Measurements from ENCODE around the gene ANKRD34A. TPM values are rescaled to one million over a fixed set of nuclear protein-coding genes. Genes with fewer than 3 reads are reported as not detected.

ANKRD34A gene
- total RNA-seq, 1 donor from 2014 or later: 5.2 TPM

- peaks cover 6% of the 10 kb centered on the region for H3K36me3 Mint-ChIP-seq (ENCODE audit: low read depth)
- H3K4me1 Mint-ChIP-seq: peaks cover 52% of the 10 kb centered on the region
- no peaks in the 10 kb centered on the region for H3K9me3 Mint-ChIP-seq
- H3K4me3 Mint-ChIP-seq: peak within 1 kb of the TSS; percentile 87
- intact Hi-C loops (cut with micrococcal nuclease): loop anchor here (1.0 to 5.0 kb wide), 4 partner anchors 30 to 99 kb away; partner anchors contain the start of genes PIAS3 and RBM8A
- DNase-seq: peak; percentile 98
- peak within 1 kb of the TSS; percentile 92 for H3K27ac Mint-ChIP-seq
- no peaks in the 10 kb centered on the region for H3K27me3 Mint-ChIP-seq
Observed at GRCh38 chr1:145957443-145958319, 6.7 kb downstream of the ANKRD34A start, which contains the start of gene LIX1L. Gene LIX1L (minus strand): TSS chr1:145958017. CDS start chr1:145957927, 90 bp downstream.

- Mint-ChIP-seq H3K9me3 (no peaks in the 10 kb centered on the region), H3K27ac (peak overlapping the region; percentile 92), H3K4me1 (peaks cover 49% of the 10 kb centered on the region), H3K36me3 (ENCODE audit: low read depth) (peaks cover 7% of the 10 kb centered on the region), H3K4me3 (peak overlapping the region; percentile 87), H3K27me3 (no peaks in the 10 kb centered on the region)
- intact Hi-C loops (cut with micrococcal nuclease): loop anchor here (1.0 to 5.0 kb wide), 4 partner anchors 30 to 98 kb away; partner anchors contain the start of genes PIAS3 and RBM8A
- DNase-seq: peak; percentile 71
Observed at GRCh38 chr1:145956781-145957442, 7.5 kb downstream of the ANKRD34A start.

GRCh38 chr1:145956361-145956760 lies 8.0 kb downstream of the ANKRD34A start:
- H3K4me3 Mint-ChIP-seq: peak overlapping the region; percentile 87
- H3K4me1 Mint-ChIP-seq: peaks cover 48% of the 10 kb centered on the region
- DNase-seq: no peak
- peak overlapping the region; percentile 92 for H3K27ac Mint-ChIP-seq
- no peaks in the 10 kb centered on the region for H3K9me3 Mint-ChIP-seq
- intact Hi-C loops (cut with micrococcal nuclease): loop anchor here (2.0 to 5.0 kb wide), 2 partner anchors 84 to 98 kb away; partner anchors contain the start of gene PIAS3
- H3K36me3 Mint-ChIP-seq (ENCODE audit: low read depth): peaks cover 11% of the 10 kb centered on the region
- no peaks in the 10 kb centered on the region for H3K27me3 Mint-ChIP-seq

GRCh38 chr1:145955436-145955835 lies 8.9 kb downstream of the ANKRD34A start:
- DNase-seq: no peak
- no peak overlapping the region for H3K27ac Mint-ChIP-seq
- peak overlapping the region; percentile 18 for H3K4me3 Mint-ChIP-seq
- peaks cover 12% of the 10 kb centered on the region for H3K36me3 Mint-ChIP-seq (ENCODE audit: low read depth)
- peaks cover 46% of the 10 kb centered on the region for H3K4me1 Mint-ChIP-seq
- H3K27me3 Mint-ChIP-seq: no peaks in the 10 kb centered on the region
- no peaks in the 10 kb centered on the region for H3K9me3 Mint-ChIP-seq
- intact Hi-C loops (cut with micrococcal nuclease): loop anchor here (5.0 kb wide), 1 partner anchor 83 kb away; no protein-coding TSS in a partner anchor

- Mint-ChIP-seq H3K36me3 (ENCODE audit: low read depth) (peaks cover 20% of the 10 kb centered on the region), H3K4me3 (no peak overlapping the region), H3K9me3 (no peaks in the 10 kb centered on the region), H3K27me3 (no peaks in the 10 kb centered on the region), H3K27ac (no peak overlapping the region), H3K4me1 (peaks cover 45% of the 10 kb centered on the region)
- DNase-seq: no peak
- intact Hi-C loops (cut with micrococcal nuclease): no loop called here
Observed at GRCh38 chr1:145953861-145954260, 10.5 kb downstream of the ANKRD34A start.

GRCh38 chr1:145952903-145953302 lies 11.5 kb downstream of the ANKRD34A start:
- no peak overlapping the region for H3K27ac Mint-ChIP-seq
- no peaks in the 10 kb centered on the region for H3K9me3 Mint-ChIP-seq
- no peak overlapping the region for H3K4me3 Mint-ChIP-seq
- peaks cover 20% of the 10 kb centered on the region for H3K36me3 Mint-ChIP-seq (ENCODE audit: low read depth)
- no peak for DNase-seq
- no peaks in the 10 kb centered on the region for H3K27me3 Mint-ChIP-seq
- H3K4me1 Mint-ChIP-seq: peaks cover 36% of the 10 kb centered on the region
- intact Hi-C loops (cut with micrococcal nuclease): no loop called here

- Mint-ChIP-seq H3K9me3 (no peaks in the 10 kb centered on the region), H3K4me1 (peaks cover 32% of the 10 kb centered on the region), H3K4me3 (no peak overlapping the region), H3K27me3 (no peaks in the 10 kb centered on the region), H3K36me3 (ENCODE audit: low read depth) (peaks cover 26% of the 10 kb centered on the region), H3K27ac (no peak overlapping the region)
- intact Hi-C loops (cut with micrococcal nuclease): no loop called here
- DNase-seq: no peak
Observed at GRCh38 chr1:145951526-145951925, 12.8 kb downstream of the ANKRD34A start.

- Mint-ChIP-seq H3K36me3 (ENCODE audit: low read depth) (peaks cover 31% of the 10 kb centered on the region), H3K4me3 (no peak overlapping the region), H3K4me1 (peaks cover 21% of the 10 kb centered on the region)
Observed at GRCh38 chr1:145949219-145949618, 15.2 kb downstream of the ANKRD34A start.

GRCh38 chr1:145947551-145947950 lies 16.8 kb downstream of the ANKRD34A start:
- Mint-ChIP-seq H3K4me1 (peaks cover 20% of the 10 kb centered on the region), H3K36me3 (ENCODE audit: low read depth) (peaks cover 38% of the 10 kb centered on the region), H3K4me3 (no peak overlapping the region), H3K9me3 (no peaks in the 10 kb centered on the region), H3K27ac (no peak overlapping the region), H3K27me3 (no peaks in the 10 kb centered on the region)
- no peak for DNase-seq
- intact Hi-C loops (cut with micrococcal nuclease): no loop called here

More at GRCh38 chr1:145949219-145949618, 15.2 kb downstream of the ANKRD34A start:
- Mint-ChIP-seq H3K27me3 (no peaks in the 10 kb centered on the region), H3K9me3 (no peaks in the 10 kb centered on the region), H3K27ac (no peak overlapping the region)
- intact Hi-C loops (cut with micrococcal nuclease): no loop called here
- DNase-seq: no peak

- no peak overlapping the region for H3K4me3 Mint-ChIP-seq
- no peak for DNase-seq
- intact Hi-C loops (cut with micrococcal nuclease): no loop called here
- H3K27me3 Mint-ChIP-seq: no peaks in the 10 kb centered on the region
- H3K27ac Mint-ChIP-seq: no peak overlapping the region
- H3K36me3 Mint-ChIP-seq (ENCODE audit: low read depth): peaks cover 43% of the 10 kb centered on the region
- no peaks in the 10 kb centered on the region for H3K9me3 Mint-ChIP-seq
- H3K4me1 Mint-ChIP-seq: peaks cover 18% of the 10 kb centered on the region
Observed at GRCh38 chr1:145946477-145946986, 17.8 kb downstream of the ANKRD34A start.

- H3K9me3 Mint-ChIP-seq: no peaks in the 10 kb centered on the region
- H3K4me1 Mint-ChIP-seq: peaks cover 10% of the 10 kb centered on the region
- H3K36me3 Mint-ChIP-seq (ENCODE audit: low read depth): peaks cover 40% of the 10 kb centered on the region
- intact Hi-C loops (cut with micrococcal nuclease): no loop called here
- no peak for DNase-seq
- H3K27ac Mint-ChIP-seq: no peak overlapping the region
- no peak overlapping the region for H3K4me3 Mint-ChIP-seq
- no peaks in the 10 kb centered on the region for H3K27me3 Mint-ChIP-seq
Observed at GRCh38 chr1:145944532-145944931, 19.8 kb downstream of the ANKRD34A start.

- intact Hi-C loops (cut with micrococcal nuclease): no loop called here
- Mint-ChIP-seq H3K9me3 (no peaks in the 10 kb centered on the region), H3K4me1 (peaks cover 6% of the 10 kb centered on the region), H3K36me3 (ENCODE audit: low read depth) (peaks cover 36% of the 10 kb centered on the region), H3K27me3 (no peaks in the 10 kb centered on the region), H3K4me3 (no peak overlapping the region), H3K27ac (no peak overlapping the region)
- DNase-seq: no peak
Observed at GRCh38 chr1:145942871-145943270, 21.5 kb downstream of the ANKRD34A start.

GRCh38 chr1:145942405-145942804 lies 22.0 kb downstream of the ANKRD34A start:
- H3K9me3 Mint-ChIP-seq: no peaks in the 10 kb centered on the region
- no peak for DNase-seq
- H3K36me3 Mint-ChIP-seq (ENCODE audit: low read depth): peaks cover 35% of the 10 kb centered on the region
- intact Hi-C loops (cut with micrococcal nuclease): no loop called here
- no peak overlapping the region for H3K27ac Mint-ChIP-seq
- H3K27me3 Mint-ChIP-seq: no peaks in the 10 kb centered on the region
- H3K4me1 Mint-ChIP-seq: peaks cover 6% of the 10 kb centered on the region
- H3K4me3 Mint-ChIP-seq: no peak overlapping the region

GRCh38 chr1:145937436-145937835 lies 26.9 kb downstream of the ANKRD34A start:
- intact Hi-C loops (cut with micrococcal nuclease): no loop called here
- H3K4me3 Mint-ChIP-seq: no peak overlapping the region
- peaks cover 34% of the 10 kb centered on the region for H3K36me3 Mint-ChIP-seq (ENCODE audit: low read depth)

More at GRCh38 chr1:145937436-145937835, 26.9 kb downstream of the ANKRD34A start:
- DNase-seq: no peak
- peaks cover 14% of the 10 kb centered on the region for H3K4me1 Mint-ChIP-seq
- no peak overlapping the region for H3K27ac Mint-ChIP-seq
- H3K9me3 Mint-ChIP-seq: no peaks in the 10 kb centered on the region
- no peaks in the 10 kb centered on the region for H3K27me3 Mint-ChIP-seq
